Psoas muscle (tissue), 8 donors: ENCODE measurements around the gene FAM3A. TPM values are rescaled to one million over a fixed set of nuclear protein-coding genes. Genes with fewer than 3 reads are reported as not detected.

Experiments
- ATAC-seq, 4 donors: fragments of 200-7000 bp; cut with Tn5 transposase; one replicate each; pipeline ENCODE4 v1.9.1; 2020; ENCODE audit warnings: moderate library complexity in 3 of 4, mild to moderate bottlenecking in 2 of 4
- DNase-seq, 2 donors: peaks; one replicate each; pipeline ENCODE4 v3.0.0-alpha.2; 2020
- H3K27ac ChIP-seq: fragments of 200-600 bp; one replicate; pipeline ENCODE4 v1.8.0; 2022
- H3K27me3 ChIP-seq, 3 donors: fragments of 200-600 bp in 1 of 3; one replicate each; pipeline versions ENCODE4 v1.6.1 to v1.8.0; 2013 to 2022; ENCODE audit warnings: low read length in 2 of 3, mild to moderate bottlenecking in 2 of 3, moderate library complexity in 1 of 3; ENCODE audit not compliant: insufficient read depth in 3 of 3
- H3K36me3 ChIP-seq, 2 donors: fragments of 200-600 bp in 1 of 2; one replicate each; pipeline versions ENCODE4 v1.6.1 to v1.8.0; 2013 to 2022; ENCODE audit warnings: low read depth in 1 of 2, mild to moderate bottlenecking in 1 of 2, moderate library complexity in 1 of 2; ENCODE audit not compliant: insufficient read depth in 1 of 2
- H3K4me1 ChIP-seq: fragments of 200-600 bp; one replicate; pipeline ENCODE4 v1.8.0; 2022
- H3K4me3 ChIP-seq: fragments of 200-600 bp; one replicate; pipeline ENCODE4 v1.8.0; 2022; ENCODE audit warnings: mild to moderate bottlenecking
- H3K9me3 ChIP-seq: fragments of 200-600 bp; one replicate; pipeline ENCODE4 v1.8.0; 2022
- CTCF ChIP-seq: fragments of 200-600 bp; IDR thresholded peaks from one replicate; pipeline ENCODE4 v1.8.0; 2022; ENCODE audit warnings: antibody characterized with exemption
- WGBS, 3 donors: extraction: QIAGEN DNeasy Blood & Tissue Kit; methylation state at CpG; one replicate each; pipeline versions ENCODE4 v1.1.6 to v1.1.7; 2013; 5-methylcytosine and 5-hydroxymethylcytosine counted together
- intact Hi-C, 2 donors: fragments of 100-400 bp; cut with DNase I; formaldehyde crosslinking; loops; one replicate each; pipeline versions ENCODE4 v1.11.0 to v1.14.2; 2022
- polyA plus RNA-seq, 3 donors: library from polyadenylated mRNA; stranded (reverse); fragments of 200-250 nt; gene quantifications; one replicate each; pipeline ENCODE4 v1.2.3, GENCODE V29; 2013
- total RNA-seq, 4 donors: library from RNA; stranded (reverse); fragmentation: NEBNext Ultra II Directional in 2 of 4; extraction: Animal tissue kit (Norgen Biotek cat#: 25700) in 2 of 4; gene quantifications; one replicate each; pipeline versions ENCODE4 v1.2.1 to v1.2.4, GENCODE V29; 2021 to 2023
- donor health status: healthy with polysubstance abuse.
- donor health status: DM: no; HTN: no; CAD: no; lungs with moderate emphysema.
- donor health status: Bipolar disorder and iron deficiency.
- donor health status: healthy.
- donor health status: DM: yes; HTN: yes; CAD: no.
- donor health status: DM: no; HTN: no; CAD: no.
- donor health status: DM: no; HTN: no; CAD: no.
- donor health status: DM: yes; HTN: yes; CAD: no.

The FAM3A gene
- total and polyA plus RNA-seq, 7 donors = 29.7 to 40.4 (median 34.8) TPM

GRCh38 chrX:154465601-154466000 lies 50.4 kb downstream of the FAM3A start:
- DNase-seq (no peak), ATAC-seq (no peak)
- H3K9me3 ChIP-seq = no peaks in the 10 kb centered on the region
- intact Hi-C loops = no loop called here
- no peak overlapping the region for H3K27ac ChIP-seq
- H3K27me3 ChIP-seq = no peaks in the 10 kb centered on the region
- 89 to 100% (median 91%) methylated on average over 4 to 14 of the region's 14 CpGs for WGBS, 3 donors
- no peak for TF ChIP-seq CTCF
- H3K4me1 ChIP-seq = no peaks in the 10 kb centered on the region
- peaks cover 0 to 42% of the 10 kb centered on the region in 2 donors for H3K36me3 ChIP-seq
- no peak overlapping the region for H3K4me3 ChIP-seq

DNA sequence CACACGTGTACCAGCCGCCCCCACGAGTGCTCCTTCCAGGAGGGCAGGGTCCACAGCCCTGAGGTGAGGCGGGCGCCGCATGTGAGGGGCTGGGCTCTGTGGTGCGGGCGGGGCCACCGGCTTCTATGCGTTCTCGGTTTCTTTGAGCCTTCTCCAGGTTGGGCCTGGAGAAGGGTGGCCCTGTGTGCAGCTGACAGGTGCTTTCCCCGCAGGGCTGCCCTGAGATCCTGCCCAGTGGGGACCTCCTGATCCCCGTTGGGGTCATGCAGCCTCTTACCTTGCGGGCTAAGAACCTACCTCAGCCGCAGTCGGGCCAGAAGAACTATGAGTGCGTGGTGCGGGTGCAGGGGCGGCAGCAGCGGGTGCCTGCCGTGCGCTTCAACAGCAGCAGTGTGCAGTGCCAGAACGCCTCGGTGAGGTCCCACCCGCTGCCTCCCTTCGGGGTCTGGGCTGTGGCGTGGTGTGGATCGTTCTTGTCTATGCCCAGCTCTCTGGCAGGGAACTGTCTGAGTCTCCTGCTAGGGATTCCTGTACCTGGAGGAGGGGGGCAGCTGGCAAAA lies 51.1 kb downstream of the FAM3A start:
- no peaks in the 10 kb centered on the region for H3K4me1 ChIP-seq

GRCh38 chrX:154463611-154464220 lies 52.3 kb downstream of the FAM3A start:
- intact Hi-C loops = no loop called here
- H3K27ac ChIP-seq = no peak overlapping the region
- peaks cover 0 to 25% of the 10 kb centered on the region in 2 donors for H3K36me3 ChIP-seq
- no peaks in the 10 kb centered on the region for H3K4me1 ChIP-seq
- WGBS, 3 donors = 87 to 89% (median 87%) methylated on average over 11 to 31 of the region's 36 CpGs
- no peaks in the 10 kb centered on the region for H3K27me3 ChIP-seq
- no peaks in the 10 kb centered on the region for H3K9me3 ChIP-seq
- ATAC-seq (no peak), DNase-seq (no peak)
- no peak overlapping the region for H3K4me3 ChIP-seq
- no peak for TF ChIP-seq CTCF

More for the DNA sequence above, 51.1 kb downstream of the FAM3A start:
- no peak for TF ChIP-seq CTCF
- Histone ChIP-seq H3K36me3 (peaks cover 0 to 35% of the 10 kb centered on the region in 2 donors), H3K27ac (no peak overlapping the region), H3K9me3 (no peaks in the 10 kb centered on the region), H3K27me3 (no peaks in the 10 kb centered on the region), H3K4me3 (no peak overlapping the region)
- ATAC-seq (no peak), DNase-seq (no peak)
- 92 to 94% (median 93%) methylated on average over 17 to 28 of the region's 28 CpGs for WGBS, 3 donors
- intact Hi-C loops = no loop called here

- WGBS, 3 donors = 76 to 82% (median 81%) methylated on average over 2 to 8 of the region's 8 CpGs
These were observed 53.6 kb downstream of the FAM3A start for GRCh38 chrX:154462396-154462795.

More at GRCh38 chrX:154462396-154462795, 53.6 kb downstream of the FAM3A start:
- H3K27me3 ChIP-seq = no peaks in the 10 kb centered on the region
- H3K9me3 ChIP-seq = no peaks in the 10 kb centered on the region
- DNase-seq (no peak), ATAC-seq (no peak)
- TF ChIP-seq CTCF = no peak
- no peak overlapping the region for H3K4me3 ChIP-seq
- H3K4me1 ChIP-seq = no peaks in the 10 kb centered on the region
- intact Hi-C loops = no loop called here
- no peak overlapping the region for H3K27ac ChIP-seq
- peaks cover 0 to 21% of the 10 kb centered on the region in 2 donors for H3K36me3 ChIP-seq
